Measurements from ENCODE around the gene LMLN.

The LMLN gene

GRCh38 chr3:198088421-198088955, 128.5 kb downstream of the LMLN start:
- DNase-seq: no peak
- no peak for TF ChIP-seq CTCF (IDR thresholded peaks at IDR 0.05; ENCODE audit: low read depth, low read length)
- Histone ChIP-seq H3K27me3 (peaks cover 28% of the 10 kb centered on the region), H3K4me3 (ENCODE audit: low read depth, low read length) (no peak overlapping the region), H3K9me3 (no peaks in the 10 kb centered on the region), H3K4me1 (no peaks in the 10 kb centered on the region), H3K36me3 (no peaks in the 10 kb centered on the region)

GRCh38 chr3:198090795-198091332, 130.8 kb downstream of the LMLN start:
- no peaks in the 10 kb centered on the region for H3K9me3 ChIP-seq
- no peak overlapping the region for H3K4me3 ChIP-seq (ENCODE audit: low read depth, low read length)
- no peak for DNase-seq
- peaks cover 42% of the 10 kb centered on the region for H3K27me3 ChIP-seq
- no peaks in the 10 kb centered on the region for H3K36me3 ChIP-seq
- no peak for TF ChIP-seq CTCF (IDR thresholded peaks at IDR 0.05; ENCODE audit: low read depth, low read length)
- H3K4me1 ChIP-seq: no peaks in the 10 kb centered on the region

GRCh38 chr3:198092276-198092675, 132.3 kb downstream of the LMLN start:
- Histone ChIP-seq H3K4me1 (no peaks in the 10 kb centered on the region), H3K9me3 (no peaks in the 10 kb centered on the region), H3K27me3 (peaks cover 40% of the 10 kb centered on the region), H3K36me3 (no peaks in the 10 kb centered on the region), H3K4me3 (ENCODE audit: low read depth, low read length) (no peak overlapping the region)
- DNase-seq: no peak
- TF ChIP-seq CTCF (IDR thresholded peaks at IDR 0.05; ENCODE audit: low read depth, low read length): no peak

GRCh38 chr3:198093112-198093679, 133.2 kb downstream of the LMLN start:
- Histone ChIP-seq H3K27me3 (peaks cover 40% of the 10 kb centered on the region), H3K36me3 (no peaks in the 10 kb centered on the region), H3K4me3 (ENCODE audit: low read depth, low read length) (no peak overlapping the region), H3K9me3 (no peaks in the 10 kb centered on the region), H3K4me1 (no peaks in the 10 kb centered on the region)
- TF ChIP-seq CTCF (IDR thresholded peaks at IDR 0.05; ENCODE audit: low read depth, low read length): no peak
- no peak for DNase-seq

All from BE2C (cell line).